Calu3 (cell line): ENCODE data around the gene XAB2. TPM values are rescaled to one million over a fixed set of nuclear protein-coding genes. Genes with fewer than 3 reads are reported as not detected.
"Not testable (repeated sequence)": the region's sequence is repeated elsewhere in the genome, so short reads cannot be mapped to it uniquely, and the experiment has no call there.

ENCODE experiments used
- BruUV-seq: library from RNA; stranded (reverse); fragments of 400-500 nt; replicated peaks from 2 replicates; lab custom pipeline; 2021; lab: Mats Ljungman, UMichigan
- CTCF ChIA-PET: fragments of 300-600 bp; sonication (Branson Sonifier 250); formaldehyde crosslinking; loops from one replicate; lab custom pipeline; 2022; ENCODE audit warnings: antibody characterized with exemption; lab: Charles Lee
- DNase-seq: peaks from one replicate; pipeline ENCODE4 v3.0.0; 2022
- H3K27ac Mint-ChIP-seq: one replicate; pipeline ENCODE4 v1.8.0; 2022; ENCODE audit warnings: mixed read lengths; ENCODE audit not compliant: unreplicated experiment
- H3K27me3 Mint-ChIP-seq: one replicate; pipeline ENCODE4 v1.8.0; 2022; ENCODE audit warnings: mixed read lengths; ENCODE audit not compliant: unreplicated experiment
- H3K36me3 Mint-ChIP-seq: one replicate; pipeline ENCODE4 v1.8.0; 2022; ENCODE audit warnings: mild to moderate bottlenecking, moderate library complexity, mixed read lengths; ENCODE audit not compliant: insufficient read depth, unreplicated experiment
- H3K4me1 Mint-ChIP-seq: one replicate; pipeline ENCODE4 v1.8.0; 2022; ENCODE audit warnings: mild to moderate bottlenecking, low read depth, mixed read lengths; ENCODE audit not compliant: unreplicated experiment
- H3K4me3 Mint-ChIP-seq: one replicate; pipeline ENCODE4 v1.8.0; 2022; ENCODE audit warnings: mild to moderate bottlenecking, low read depth, moderate library complexity, mixed read lengths; ENCODE audit not compliant: unreplicated experiment
- H3K9me3 Mint-ChIP-seq: one replicate; pipeline ENCODE4 v1.8.0; 2022; ENCODE audit warnings: low read depth, mixed read lengths; ENCODE audit not compliant: unreplicated experiment
- CTCF ChIP-seq: fragments of 200-600 bp; IDR thresholded peaks from one replicate; pipeline ENCODE4 v1.8.0; 2022; ENCODE audit warnings: antibody characterized with exemption; ENCODE audit not compliant: unreplicated experiment
- intact Hi-C: fragments of 100-400 bp; cut with micrococcal nuclease; formaldehyde crosslinking; loops from one replicate; pipeline ENCODE4 v1.10.0; 2022; ENCODE audit not compliant: unreplicated experiment
- total RNA-seq: library from RNA; stranded (reverse); gene quantifications from 2 replicates; pipeline ENCODE4 v1.2.3, GENCODE V29; 2022

Gene XAB2
- total RNA-seq, 1 experiment from 2014 or later, result 33.0 TPM

- no TSS peak for BruUV-seq
- TF ChIP-seq CTCF, result no peak
- H3K27me3 Mint-ChIP-seq, result no peaks in the 10 kb centered on the region
- no peak overlapping the region for H3K4me3 Mint-ChIP-seq
- H3K9me3 Mint-ChIP-seq, result peaks cover under 1% of the 10 kb centered on the region
- peaks cover 12% of the 10 kb centered on the region for H3K36me3 Mint-ChIP-seq
- DNase-seq, result no peak
- CTCF ChIA-PET, result no interaction called here
- H3K4me1 Mint-ChIP-seq, result no peaks in the 10 kb centered on the region
- no peak overlapping the region for H3K27ac Mint-ChIP-seq
- intact Hi-C loops, result no loop called here
These were observed 15.8 kb upstream of the XAB2 start for GRCh38 chr19:7645163-7645562.

- Mint-ChIP-seq H3K9me3 (peaks cover 3% of the 10 kb centered on the region), H3K4me1 (no peaks in the 10 kb centered on the region), H3K27me3 (no peaks in the 10 kb centered on the region), H3K36me3 (peaks cover 12% of the 10 kb centered on the region), H3K4me3 (no peak overlapping the region), H3K27ac (no peak overlapping the region)
- intact Hi-C loops, result no loop called here
- DNase-seq, result no peak
- BruUV-seq, result no TSS peak
- TF ChIP-seq CTCF, result no peak
- CTCF ChIA-PET, result no interaction called here
These were observed 15.2 kb upstream of the XAB2 start for GRCh38 chr19:7644550-7644877.

GRCh38 chr19:7643629-7644549, 14.5 kb upstream of the XAB2 start:
- H3K4me1 Mint-ChIP-seq, H3K9me3 Mint-ChIP-seq, BruUV-seq, H3K27me3 Mint-ChIP-seq, CTCF ChIA-PET, H3K4me3 Mint-ChIP-seq, intact Hi-C loops: not testable (repeated sequence)
- Mint-ChIP-seq H3K27ac (peak overlapping the region; percentile 58), H3K36me3 (peaks cover 17% of the 10 kb centered on the region)
- peak; percentile 17 for DNase-seq

GRCh38 chr19:7643031-7643415, 13.7 kb upstream of the XAB2 start:
- TF ChIP-seq CTCF, result no peak
- no TSS peak for BruUV-seq
- Mint-ChIP-seq H3K4me1 (no peaks in the 10 kb centered on the region), H3K27ac (peak overlapping the region; percentile 58), H3K4me3 (no peak overlapping the region), H3K27me3 (no peaks in the 10 kb centered on the region), H3K9me3 (peaks cover 3% of the 10 kb centered on the region), H3K36me3 (peaks cover 26% of the 10 kb centered on the region)
- intact Hi-C loops, result no loop called here
- no peak for DNase-seq
- CTCF ChIA-PET, result no interaction called here
